Upper lobe of left lung (tissue), 4 donors: ENCODE results near the gene UBE2L5.
A peak's percentile ranks its signal among the peaks of the same experiment; 100 is the strongest.

Experiments
- EP300 ChIP-seq, 4 donors: sonication (generic); formaldehyde crosslinking; IDR thresholded peaks; one replicate each; pipeline ENCODE4 v1.5.1; 2017; ENCODE audit warnings: antibody characterized with exemption in 4 of 4, control low read depth in 2 of 4
- POLR2A ChIP-seq, 4 donors: fragments of 450-650 bp; IDR thresholded peaks; one replicate each; pipeline ENCODE4 v1.5.1; 2016 to 2017; ENCODE audit warnings: antibody characterized with exemption in 4 of 4, mild to moderate bottlenecking in 2 of 4
- POLR2AphosphoS5 ChIP-seq, 2 donors: sonication (generic); formaldehyde crosslinking; IDR thresholded peaks; one replicate each; pipeline ENCODE4 v1.5.1; 2017; ENCODE audit warnings: antibody characterized with exemption in 2 of 2
- TF ChIP-seq, protein P1 (sequence below), 6 experiments: fragments of 450-650 bp in 4 of 6; fragments of 200-600 bp in 2 of 6; sonication (generic) in 2 of 6; IDR thresholded peaks; one replicate each; pipeline ENCODE4 v1.5.1; 2016 to 2019; ENCODE audit warnings: antibody characterized with exemption in 6 of 6

DNA sequence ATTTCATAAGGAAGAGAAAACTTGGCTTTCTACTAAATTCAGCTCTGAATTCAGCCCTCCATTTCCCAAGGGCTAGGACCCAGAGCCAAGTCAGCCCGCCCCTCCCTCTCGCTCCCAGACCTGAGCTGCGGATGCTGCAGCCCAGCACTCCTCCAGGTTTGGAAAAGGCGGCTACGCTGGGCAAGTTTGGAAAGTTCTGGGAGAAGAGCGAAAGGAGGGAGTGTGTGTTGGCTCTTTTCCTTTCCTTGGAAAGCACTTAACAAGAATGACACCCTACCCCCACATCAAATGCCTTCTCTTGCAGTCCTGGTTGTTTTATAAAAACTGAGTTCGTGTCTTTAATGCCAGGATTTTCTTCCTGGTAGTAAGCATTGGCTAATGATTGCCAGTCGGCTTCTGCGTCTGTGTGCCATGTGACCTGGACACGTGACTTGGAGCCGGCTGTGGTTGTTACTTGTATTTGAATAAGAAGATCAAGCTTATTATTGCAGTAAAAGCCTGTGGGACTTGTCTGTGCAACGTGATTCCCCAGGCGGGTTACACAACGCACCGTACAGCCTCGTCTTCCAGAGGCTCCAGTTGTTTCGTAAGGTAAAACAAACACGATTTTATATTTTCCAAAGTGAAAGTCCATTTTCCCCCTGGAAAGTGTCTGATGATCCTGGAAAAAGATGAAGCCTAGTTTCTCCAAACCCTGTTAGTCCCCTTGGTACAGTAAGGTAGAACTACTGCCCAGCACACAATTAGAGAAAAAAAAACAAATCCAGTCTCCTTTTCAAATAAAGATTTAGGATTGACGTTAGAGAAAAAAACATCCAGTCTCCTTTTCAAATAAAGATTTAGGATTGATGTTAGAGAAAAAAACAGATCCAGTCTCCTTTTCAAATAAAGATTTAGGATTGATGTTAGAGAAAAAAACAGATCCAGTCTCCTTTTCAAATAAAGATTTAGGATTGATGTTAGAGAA is 26.8 kb upstream of the UBE2L5 start:
- TF ChIP-seq POLR2A (IDR thresholded peaks at IDR 0.05) (peak in 3 of 4 donors; percentile 28 to 79 (median 51)), POLR2AphosphoS5 (IDR thresholded peaks at IDR 0.05) (peak; percentile 62 to 71), EP300 (IDR thresholded peaks at IDR 0.05) (peak in 1 of 4 donors; percentile 48)
- TF ChIP-seq, protein P1, sequence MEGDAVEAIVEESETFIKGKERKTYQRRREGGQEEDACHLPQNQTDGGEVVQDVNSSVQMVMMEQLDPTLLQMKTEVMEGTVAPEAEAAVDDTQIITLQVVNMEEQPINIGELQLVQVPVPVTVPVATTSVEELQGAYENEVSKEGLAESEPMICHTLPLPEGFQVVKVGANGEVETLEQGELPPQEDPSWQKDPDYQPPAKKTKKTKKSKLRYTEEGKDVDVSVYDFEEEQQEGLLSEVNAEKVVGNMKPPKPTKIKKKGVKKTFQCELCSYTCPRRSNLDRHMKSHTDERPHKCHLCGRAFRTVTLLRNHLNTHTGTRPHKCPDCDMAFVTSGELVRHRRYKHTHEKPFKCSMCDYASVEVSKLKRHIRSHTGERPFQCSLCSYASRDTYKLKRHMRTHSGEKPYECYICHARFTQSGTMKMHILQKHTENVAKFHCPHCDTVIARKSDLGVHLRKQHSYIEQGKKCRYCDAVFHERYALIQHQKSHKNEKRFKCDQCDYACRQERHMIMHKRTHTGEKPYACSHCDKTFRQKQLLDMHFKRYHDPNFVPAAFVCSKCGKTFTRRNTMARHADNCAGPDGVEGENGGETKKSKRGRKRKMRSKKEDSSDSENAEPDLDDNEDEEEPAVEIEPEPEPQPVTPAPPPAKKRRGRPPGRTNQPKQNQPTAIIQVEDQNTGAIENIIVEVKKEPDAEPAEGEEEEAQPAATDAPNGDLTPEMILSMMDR (IDR thresholded peaks at IDR 0.05) = no peak
